HFF-Myc (cell line): ENCODE data around the gene C10orf71.

ENCODE experiments used
- DNase-seq: peaks from one replicate; pipeline ENCODE4 v3.0.0-alpha.2; 2011; ENCODE audit warnings: low read depth; ENCODE audit errors: extremely low read depth
- H3K4me3 ChIP-seq: replicated peaks from 2 replicates; pipeline ENCODE4 v1.5.1; 2011; ENCODE audit warnings: low read depth, mild to moderate bottlenecking, control low read depth, low read length
- TF ChIP-seq, protein P1 (sequence below): IDR thresholded peaks from 2 replicates; pipeline ENCODE4 v1.5.1; 2012; ENCODE audit warnings: mild to moderate bottlenecking, low read depth, low read length, control low read depth; ENCODE audit errors: missing control alignments

The C10orf71 gene

DNA sequence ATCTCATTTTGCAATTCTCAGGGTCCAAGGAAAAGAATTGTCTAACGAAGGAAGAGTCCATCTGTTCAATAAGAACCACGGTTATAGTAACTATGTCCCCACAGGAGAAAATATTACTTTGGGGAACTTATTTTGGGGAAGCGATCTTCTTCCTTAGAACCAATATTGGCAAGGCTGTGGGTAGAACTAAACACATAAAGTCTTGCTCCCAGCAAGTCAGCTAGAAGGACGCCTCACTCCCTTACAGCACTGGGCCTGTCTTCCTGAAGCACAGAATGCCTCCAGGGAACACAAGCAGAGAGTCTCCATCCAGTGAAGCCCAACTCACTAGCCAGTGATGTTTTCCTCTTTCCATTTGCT, 30.2 kb downstream of the C10orf71 start:
- TF ChIP-seq, protein P1, sequence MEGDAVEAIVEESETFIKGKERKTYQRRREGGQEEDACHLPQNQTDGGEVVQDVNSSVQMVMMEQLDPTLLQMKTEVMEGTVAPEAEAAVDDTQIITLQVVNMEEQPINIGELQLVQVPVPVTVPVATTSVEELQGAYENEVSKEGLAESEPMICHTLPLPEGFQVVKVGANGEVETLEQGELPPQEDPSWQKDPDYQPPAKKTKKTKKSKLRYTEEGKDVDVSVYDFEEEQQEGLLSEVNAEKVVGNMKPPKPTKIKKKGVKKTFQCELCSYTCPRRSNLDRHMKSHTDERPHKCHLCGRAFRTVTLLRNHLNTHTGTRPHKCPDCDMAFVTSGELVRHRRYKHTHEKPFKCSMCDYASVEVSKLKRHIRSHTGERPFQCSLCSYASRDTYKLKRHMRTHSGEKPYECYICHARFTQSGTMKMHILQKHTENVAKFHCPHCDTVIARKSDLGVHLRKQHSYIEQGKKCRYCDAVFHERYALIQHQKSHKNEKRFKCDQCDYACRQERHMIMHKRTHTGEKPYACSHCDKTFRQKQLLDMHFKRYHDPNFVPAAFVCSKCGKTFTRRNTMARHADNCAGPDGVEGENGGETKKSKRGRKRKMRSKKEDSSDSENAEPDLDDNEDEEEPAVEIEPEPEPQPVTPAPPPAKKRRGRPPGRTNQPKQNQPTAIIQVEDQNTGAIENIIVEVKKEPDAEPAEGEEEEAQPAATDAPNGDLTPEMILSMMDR, result no peak

DNA sequence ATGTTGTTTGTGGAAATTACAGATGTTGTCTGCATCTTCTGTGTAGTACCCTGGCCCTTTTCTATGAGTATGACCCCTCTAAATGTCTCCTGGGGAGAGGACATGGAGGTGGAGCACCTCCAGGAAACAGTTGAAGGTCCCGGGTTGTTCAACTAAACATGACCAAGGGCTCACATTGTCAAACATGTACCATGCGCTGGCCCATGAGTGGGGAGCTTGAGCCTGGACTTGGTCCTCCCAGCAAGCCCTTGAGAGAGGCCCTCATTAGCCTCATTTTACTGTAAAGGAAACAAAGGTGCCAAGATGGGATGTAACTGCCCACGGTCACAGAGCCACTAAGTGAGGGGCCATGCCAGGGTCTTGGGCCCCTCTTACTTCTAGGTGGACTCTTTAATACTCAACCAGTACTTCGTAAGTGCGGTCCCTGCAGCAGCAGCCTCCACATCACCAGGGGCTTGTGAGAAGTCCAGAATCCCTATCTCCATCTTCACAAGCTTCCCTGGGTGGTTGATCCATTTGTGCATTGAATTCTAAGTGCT, 31.2 kb downstream of the C10orf71 start:
- H3K4me3 ChIP-seq, result no peak overlapping the region
- DNase-seq, result no peak
- TF ChIP-seq, protein P1, result no peak

More for the DNA sequence above, 30.2 kb downstream of the C10orf71 start:
- H3K4me3 ChIP-seq, result no peak overlapping the region
- no peak for DNase-seq

DNA sequence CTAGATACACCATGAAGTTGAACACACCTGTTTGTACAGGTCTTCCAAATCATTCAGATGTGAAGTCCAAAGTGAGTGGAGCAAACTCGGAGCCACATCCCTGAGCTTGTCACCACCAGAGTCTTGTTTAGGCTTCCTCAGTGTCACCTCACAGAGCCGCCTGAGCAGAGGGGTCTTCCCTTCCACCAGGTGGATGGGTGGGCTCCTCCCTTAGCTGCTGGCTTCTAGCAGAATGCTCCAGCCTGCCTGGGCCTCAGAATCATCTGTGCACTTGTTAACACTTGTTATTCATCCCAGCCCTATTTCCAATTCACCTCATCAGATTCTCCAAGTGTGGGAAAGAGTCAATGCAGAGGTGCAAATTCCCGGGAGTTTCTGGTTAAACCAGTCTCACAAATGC, 32.5 kb downstream of the C10orf71 start:
- TF ChIP-seq, protein P1, result no peak
- H3K4me3 ChIP-seq, result no peak overlapping the region
- no peak for DNase-seq

DNA sequence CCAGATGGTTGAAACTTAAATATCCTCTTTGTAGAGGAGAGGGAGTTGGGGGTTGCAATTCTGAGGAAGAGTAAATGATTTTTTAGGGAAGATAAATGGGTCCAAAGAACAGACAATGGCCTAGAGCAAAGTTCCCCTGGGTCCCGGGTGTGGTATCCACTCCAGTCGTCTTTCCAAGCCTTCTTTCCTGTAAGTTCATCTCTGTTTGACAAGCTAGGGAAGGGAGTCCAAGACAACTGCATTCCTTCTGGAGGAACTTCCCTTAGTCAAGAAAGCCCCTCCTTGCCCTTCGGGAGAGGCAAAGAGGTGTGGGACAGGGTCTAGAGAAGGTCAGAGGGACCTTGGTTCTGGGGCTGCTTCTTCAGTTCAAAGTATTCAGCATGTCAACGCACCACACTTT, 33.4 kb downstream of the C10orf71 start:
- H3K4me3 ChIP-seq, result no peak overlapping the region
- TF ChIP-seq, protein P1, result no peak
- DNase-seq, result no peak

DNA sequence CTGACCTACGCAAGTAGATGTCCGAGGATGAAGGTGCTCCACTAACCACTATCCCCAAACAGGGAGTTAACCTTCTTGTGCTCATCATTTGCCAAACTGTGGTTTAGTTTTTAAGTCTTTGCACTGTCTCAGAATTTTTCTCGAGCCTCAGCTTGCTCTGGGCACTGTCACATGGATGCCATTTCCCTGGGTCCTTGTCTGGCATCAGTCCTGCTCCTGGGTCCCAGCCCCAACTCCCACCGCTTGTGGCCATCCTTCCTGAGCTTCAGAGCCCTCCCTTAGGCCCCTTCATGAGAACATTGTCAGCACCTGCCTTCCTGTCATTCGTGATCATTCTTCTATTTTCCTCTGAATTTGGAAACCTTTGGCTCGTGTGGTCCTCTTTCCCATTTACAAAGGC, 33.8 kb downstream of the C10orf71 start:
- no peak for DNase-seq
- H3K4me3 ChIP-seq, result no peak overlapping the region
- TF ChIP-seq, protein P1, result no peak

DNA sequence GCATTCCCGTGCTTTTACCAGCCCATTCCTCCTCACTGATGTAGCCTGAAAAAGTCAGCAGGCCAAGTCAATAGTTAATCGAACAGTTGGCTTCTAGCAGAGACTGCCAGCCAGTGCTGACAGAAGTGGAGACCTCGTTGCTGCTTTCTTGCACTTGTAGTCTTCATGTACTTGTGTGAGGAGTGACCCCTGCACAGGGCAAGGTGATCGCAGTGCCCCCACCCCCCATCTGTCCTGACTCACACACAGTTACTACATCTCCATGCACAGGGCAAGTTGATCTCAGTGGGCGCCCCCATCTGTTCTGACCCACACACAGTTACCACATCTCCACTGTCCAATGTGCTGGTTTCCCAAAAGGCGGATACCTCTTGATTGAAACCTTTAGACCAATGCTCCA, 34.2 kb downstream of the C10orf71 start:
- no peak overlapping the region for H3K4me3 ChIP-seq
- TF ChIP-seq, protein P1, result no peak
- no peak for DNase-seq

DNA sequence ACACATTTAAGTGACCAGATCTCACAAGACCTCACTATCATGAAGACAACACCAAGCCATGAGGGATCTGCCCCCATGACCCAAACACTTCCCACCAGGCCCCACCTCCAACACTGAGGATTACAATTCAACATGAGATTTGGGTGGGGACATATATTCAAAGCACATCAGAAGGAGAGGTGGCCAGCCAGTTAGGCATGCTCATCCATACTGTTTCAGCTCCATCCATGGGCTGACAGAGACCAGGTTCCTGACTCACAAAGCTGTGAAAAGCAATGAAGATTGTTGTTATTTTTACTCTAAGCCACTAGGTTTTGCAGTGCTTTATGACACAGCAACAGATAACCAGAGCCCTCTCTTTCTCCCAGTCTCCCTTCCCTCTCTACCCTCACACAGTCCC, 36.0 kb downstream of the C10orf71 start:
- TF ChIP-seq, protein P1, result no peak
- H3K4me3 ChIP-seq, result no peak overlapping the region
- no peak for DNase-seq
